Measurements from ENCODE around the gene TNFRSF13B. TPM values are rescaled to one million over a fixed set of nuclear protein-coding genes. Genes with fewer than 3 reads are reported as not detected.
"Not testable (repeated sequence)": the region's sequence is repeated elsewhere in the genome, so short reads cannot be mapped to it uniquely, and the experiment has no call there.

TNFRSF13B gene
- polyA plus RNA-seq, 1 of the 3 experiments (the other 2 are of a cell fraction), result not detected

GRCh38 chr17:16979237-16979823 is 7.4 kb upstream of the TNFRSF13B start:
- H3K79me2 ChIP-seq (ENCODE audit: insufficient read depth), result not testable (repeated sequence)

GRCh38 chr17:16977932-16978331 is 6.0 kb upstream of the TNFRSF13B start:
- Histone ChIP-seq H3K4me1 (ENCODE audit: control insufficient read depth in 1 of 2, insufficient read depth in 2 of 2, low read depth in 1 of 2, low read length in 1 of 2) (no peaks in the 10 kb centered on the region), H3K27ac (ENCODE audit: low read depth in 2 of 2, low read length in 1 of 2) (no peak overlapping the region), H3F3A (replicated peaks; ENCODE audit: insufficient read depth) (no peaks in the 10 kb centered on the region), H3K36me3 (replicated peaks in 1 of 2; ENCODE audit: control insufficient read depth in 1 of 2, insufficient read depth in 2 of 2, low read length in 1 of 2) (no peaks in the 10 kb centered on the region), H3K9me2 (no peaks in the 10 kb centered on the region), H3K9ac (no peak overlapping the region), H2AFZ (ENCODE audit: low read depth) (no peak overlapping the region), H3K4me3 (ENCODE audit: low read depth in 2 of 2, low read length in 1 of 2) (no peak overlapping the region), H3K79me2 (ENCODE audit: insufficient read depth) (no peaks in the 10 kb centered on the region), H3K4me2 (no peak overlapping the region), H3K9me3 (no peaks in the 10 kb centered on the region), H3K27me3 (ENCODE audit: insufficient read depth) (peaks cover 24% of the 10 kb centered on the region), H4K20me1 (ENCODE audit: insufficient read depth) (no peaks in the 10 kb centered on the region)
- CTCF ChIA-PET, result interaction anchor here (2.4 to 5.2 kb wide), 2 partner anchors 14 to 20 kb away, joined by 8 to 26 read pairs; no protein-coding TSS in a partner anchor
- POLR2A ChIA-PET, result no interaction called here
- TF ChIP-seq FOXJ3 (CRISPR knock-in tag; IDR thresholded peaks at IDR 0.05) (no peak), FOXM1 (IDR thresholded peaks at IDR 0.05; ENCODE audit: low read depth) (no peak), POLR2AphosphoS5 (IDR thresholded peaks at IDR 0.05; ENCODE audit: low read depth, low read length) (no peak), USF1 (IDR thresholded peaks at IDR 0.05; ENCODE audit: borderline replicate concordance, low read depth) (no peak), CHD2 (IDR thresholded peaks at IDR 0.05; ENCODE audit: low read length, partially characterized antibody) (no peak), RFX5 (IDR thresholded peaks at IDR 0.05; ENCODE audit: low read length) (no peak), JUND (IDR thresholded peaks at IDR 0.05) (no peak), RAD21 (IDR thresholded peaks at IDR 0.05; ENCODE audit: low read length) (no peak), NRF1 (IDR thresholded peaks at IDR 0.05; ENCODE audit: low read depth, low read length) (no peak), CTCF (IDR thresholded peaks at IDR 0.05) (no peak), MEF2A (IDR thresholded peaks at IDR 0.05; ENCODE audit: borderline replicate concordance, low read depth) (no peak), TEAD4 (IDR thresholded peaks at IDR 0.05; ENCODE audit: borderline replicate concordance, insufficient read depth) (no peak), MXI1 (IDR thresholded peaks at IDR 0.05; ENCODE audit: low read depth, low read length) (no peak), SMC3 (IDR thresholded peaks at IDR 0.05; ENCODE audit: low read depth, low read length) (no peak), ZBTB33 (IDR thresholded peaks at IDR 0.05; ENCODE audit: borderline replicate concordance, low read depth) (no peak), RXRA (IDR thresholded peaks at IDR 0.05; ENCODE audit: borderline replicate concordance, low read depth) (no peak), ELF1 (IDR thresholded peaks at IDR 0.05) (no peak), EZH2phosphoT487 (IDR thresholded peaks at IDR 0.05; ENCODE audit: borderline replicate concordance, low read depth) (no peak), PBX3 (IDR thresholded peaks at IDR 0.05) (no peak)
- 64% methylated on average over 6 of the region's 6 CpGs for WGBS (ENCODE audit: low lambda C conversion rate)
- no peak for DNase-seq

More at GRCh38 chr17:16979237-16979823, 7.4 kb upstream of the TNFRSF13B start:
- H2AFZ ChIP-seq (ENCODE audit: low read depth); H3K9ac ChIP-seq; H3K9me2 ChIP-seq; DNase-seq; H3K4me3 ChIP-seq (ENCODE audit: low read depth in 2 of 2, low read length in 1 of 2); H3K27ac ChIP-seq (ENCODE audit: low read depth in 2 of 2, low read length in 1 of 2); H3K4me1 ChIP-seq (ENCODE audit: control insufficient read depth in 1 of 2, insufficient read depth in 2 of 2, low read depth in 1 of 2, low read length in 1 of 2); POLR2A ChIA-PET; H3K9me3 ChIP-seq; H3F3A ChIP-seq (replicated peaks; ENCODE audit: insufficient read depth); H4K20me1 ChIP-seq (ENCODE audit: insufficient read depth); H3K4me2 ChIP-seq; H3K36me3 ChIP-seq (replicated peaks in 1 of 2; ENCODE audit: control insufficient read depth in 1 of 2, insufficient read depth in 2 of 2, low read length in 1 of 2): not testable (repeated sequence)
- peaks cover 25% of the 10 kb centered on the region for H3K27me3 ChIP-seq (ENCODE audit: insufficient read depth)
- CTCF ChIA-PET, result interaction anchor here (0.7 to 4.4 kb wide), 3 partner anchors 13 to 71 kb away, joined by 3 to 38 read pairs (median 4); no protein-coding TSS in a partner anchor
- 57% methylated on average over 6 of the region's 6 CpGs for WGBS (ENCODE audit: low lambda C conversion rate)
